GM12878 (cell line): ENCODE measurements around the gene EPGN. TPM values are rescaled to one million over a fixed set of nuclear protein-coding genes. Genes with fewer than 3 reads are reported as not detected.

Source experiments
- ATAC-seq: fragments of 200-7000 bp; cut with Tn5 transposase; 3 replicates; pipeline ENCODE4 v1.9.1; 2020; ENCODE audit warnings: mild to moderate bottlenecking, moderate library complexity
- BruUV-seq: library from RNA; stranded (reverse); fragments of 400-500 nt; replicated peaks from 2 replicates; lab custom pipeline; 2021; lab: Mats Ljungman, UMichigan
- CTCF ChIA-PET: fragments of 300-600 bp; sonication (Branson Sonifier 250); formaldehyde crosslinking; extraction: SDS; loops from one replicate; lab custom pipeline; 2021; ENCODE audit warnings: inconsistent platforms; lab: Yijun Ruan, JAX
- POLR2A ChIA-PET: fragments of 350-600 bp; formaldehyde crosslinking; extraction: SDS; loops from one replicate; lab custom pipeline; 2021; ENCODE audit warnings: inconsistent platforms; lab: Charles Lee
- RAD21 ChIA-PET: fragments of 300-600 bp; sonication (Branson Sonifier 250); formaldehyde crosslinking; loops from one replicate; lab custom pipeline; 2023; ENCODE audit warnings: antibody characterized with exemption; ENCODE audit not compliant: unreplicated experiment; lab: Charles Lee
- SMC1A ChIA-PET: fragments of 300-600 bp; sonication (Branson Sonifier 250); formaldehyde crosslinking; loops from one replicate; lab custom pipeline; 2023; ENCODE audit not compliant: unreplicated experiment, uncharacterized antibody; lab: Charles Lee
- DNase-seq: peaks from one replicate; pipeline ENCODE4 v3.0.0-alpha.2; 2011; ENCODE audit warnings: low read depth, low spot score
- FAIRE-seq: peaks from 3 replicates; lab custom pipeline; 2011; peaks lifted over from hg19 to GRCh38; lab: Jason Lieb, UNC
- H2AFZ ChIP-seq: 2 replicates; pipeline ENCODE4 v1.6.0; 2011; ENCODE audit warnings: low read depth, low read length, control low read depth; ENCODE audit not compliant: control insufficient read depth
- H3K27ac ChIP-seq: 2 replicates; pipeline ENCODE4 v1.5.1; 2011; ENCODE audit warnings: control low read depth; ENCODE audit not compliant: control insufficient read depth, insufficient read depth
- H3K27me3 ChIP-seq, 2 experiments: replicated peaks in 1 of 2; 2 replicates each; pipeline versions ENCODE4 v1.6.0 to v1.6.1; 2011; ENCODE audit warnings: low read length in 1 of 2; ENCODE audit not compliant: control insufficient read depth in 2 of 2, insufficient read depth in 2 of 2
- H3K36me3 ChIP-seq, 2 experiments: 2 replicates each; pipeline ENCODE4 v1.5.1; 2011; ENCODE audit warnings: low read length in 1 of 2; ENCODE audit not compliant: control insufficient read depth in 2 of 2, insufficient read depth in 2 of 2
- H3K4me1 ChIP-seq: 2 replicates; pipeline ENCODE4 v1.6.1; 2011; ENCODE audit warnings: mild to moderate bottlenecking, low read length, moderate library complexity, mixed read lengths; ENCODE audit not compliant: control insufficient read depth, insufficient read depth
- H3K4me2 ChIP-seq: 2 replicates; pipeline ENCODE4 v1.6.0; 2011; ENCODE audit warnings: control low read depth; ENCODE audit not compliant: control insufficient read depth, insufficient read depth
- H3K4me3 ChIP-seq: fragments of 200-600 bp; sonication (generic); 2 replicates; pipeline ENCODE4 v1.5.1; 2016
- H3K79me2 ChIP-seq: 2 replicates; pipeline ENCODE4 v1.6.0; 2011; ENCODE audit warnings: low read length; ENCODE audit not compliant: control insufficient read depth, insufficient read depth
- H3K9ac ChIP-seq: 2 replicates; pipeline ENCODE4 v1.8.0; 2011; ENCODE audit warnings: low read length, control low read depth, mixed read lengths; ENCODE audit not compliant: control insufficient read depth, insufficient read depth
- H3K9me3 ChIP-seq: replicated peaks from 3 replicates; pipeline ENCODE4 v1.5.1; 2011; ENCODE audit warnings: mild to moderate bottlenecking, low read length; ENCODE audit not compliant: control insufficient read depth, insufficient read depth
- H4K20me1 ChIP-seq: 2 replicates; pipeline ENCODE4 v1.6.0; 2011; ENCODE audit not compliant: control insufficient read depth, insufficient read depth
- ATF2 ChIP-seq: IDR thresholded peaks from 2 replicates; pipeline ENCODE4 v1.6.1; 2012; ENCODE audit warnings: low read length, inconsistent platforms
- BCL3 ChIP-seq: IDR thresholded peaks from 2 replicates; pipeline ENCODE4 v1.6.1; 2011; ENCODE audit warnings: borderline replicate concordance, low read depth, mild to moderate bottlenecking, moderate library complexity, low read length; ENCODE audit not compliant: insufficient read depth, poor library complexity, severe bottlenecking
- CTCF ChIP-seq, 3 experiments: IDR thresholded peaks in 2 of 3; conservative IDR thresholded peaks in 1 of 3; 2 replicates each; pipeline ENCODE4 v1.5.1; 2011; ENCODE audit warnings: low read depth in 3 of 3, low read length in 3 of 3, mild to moderate bottlenecking in 3 of 3, control low read depth in 2 of 3, moderate library complexity in 2 of 3, inconsistent platforms in 1 of 3, mixed read lengths in 1 of 3; ENCODE audit not compliant: control insufficient read depth in 2 of 3, insufficient read depth in 1 of 3; ENCODE audit errors: extremely low read depth in 1 of 3
- CUX1 ChIP-seq: IDR thresholded peaks from 2 replicates; pipeline ENCODE4 v1.6.1; 2012; ENCODE audit warnings: improper control_type of control experiment, low read depth, low read length; ENCODE audit not compliant: insufficient replicate concordance
- ELK1 ChIP-seq: IDR thresholded peaks from 2 replicates; pipeline ENCODE4 v1.6.1; 2012; ENCODE audit warnings: low read depth, low read length, improper control_type of control experiment
- MYC ChIP-seq: IDR thresholded peaks from 2 replicates; pipeline ENCODE4 v1.6.1; 2011; ENCODE audit warnings: mild to moderate bottlenecking, low read length, moderate library complexity, inconsistent platforms; ENCODE audit not compliant: insufficient read depth, insufficient replicate concordance, insufficient read length, severe bottlenecking
- PKNOX1 ChIP-seq: fragments of 450-650 bp; IDR thresholded peaks from 2 replicates; pipeline ENCODE4 v1.6.1; 2016; ENCODE audit warnings: mild to moderate bottlenecking
- SUZ12 ChIP-seq: fragments of 200-600 bp; sonication (generic); IDR thresholded peaks from one replicate; pipeline ENCODE4 v1.6.1; 2018; ENCODE audit warnings: antibody characterized with exemption, mild to moderate bottlenecking; ENCODE audit not compliant: unreplicated experiment
- WGBS: methylation state at CpG from one replicate; pipeline ENCODE4 v1.1.6; 2016; ENCODE audit warnings: low lambda C conversion rate; ENCODE audit not compliant: insufficient replicate concordance, insufficient coverage; ENCODE audit errors: missing lambda C conversion rate; 5-methylcytosine and 5-hydroxymethylcytosine counted together
- in situ Hi-C: fragments of 300-500 bp; cut with MboI; formaldehyde crosslinking; loops from 9 replicates; pipeline ENCODE4 v1.14.3; 2018; ENCODE audit warnings: mixed read lengths
- intact Hi-C: fragments of 100-400 bp; cut with micrococcal nuclease; formaldehyde crosslinking; loops from one replicate; pipeline ENCODE4 v1.14.2; 2022; ENCODE audit not compliant: unreplicated experiment
- polyA plus RNA-seq, 11 experiments: library from polyadenylated mRNA; depleted of rRNA in 4 of 11; unstranded in 6 of 11; stranded (reverse) in 5 of 11; fragments of >200 nt; fragmentation: Nextera tagmentation in 4 of 11; fragmentation: Illumina TruSeq in 1 of 11; extraction: Ambion mirVana in 4 of 11; extraction: Trizol in 1 of 11; gene quantifications; 1 replicate in 1 of 11; 2 replicates in 10 of 11; pipeline versions ENCODE4 v1.2.1 to v1.2.3, GENCODE V29; 2011 to 2016; ENCODE audit warnings: inconsistent platforms in 2 of 11, missing spikeins in 2 of 11, low read depth in 1 of 11
- total RNA-seq, 4 experiments: library from RNA; depleted of rRNA in 3 of 4; stranded (reverse); fragments of >200 nt in 3 of 4; fragmentation: Illumina TruSeq in 1 of 4; extraction: Trizol in 1 of 4; gene quantifications; 2 replicates each; pipeline versions ENCODE4 v1.2.1 to v1.2.3, GENCODE V29; 2013 to 2021

The EPGN gene
- total and polyA plus RNA-seq, 10 of the 15 experiments (the other 5 are each of a cell fraction or from before 2014, with no cell fraction given), result 0.06 to 0.54 (median 0.28) TPM; not detected in 6

- TF ChIP-seq CUX1, result no peak
These were observed 35.8 kb downstream of the EPGN start (continued) for GRCh38 chr4:74344031-74344430.

GRCh38 chr4:74353858-74354257 lies 45.6 kb downstream of the EPGN start:
- H3K27ac ChIP-seq, result no peak overlapping the region
- no peaks in the 10 kb centered on the region for H3K36me3 ChIP-seq
- H4K20me1 ChIP-seq, result no peaks in the 10 kb centered on the region
- H3K4me1 ChIP-seq, result no peaks in the 10 kb centered on the region
- ATAC-seq (no peak), DNase-seq (no peak), FAIRE-seq (no peak)
- H3K27me3 ChIP-seq, result no peaks in the 10 kb centered on the region
- H3K4me3 ChIP-seq, result no peak overlapping the region
- WGBS, result 13% methylated on average over 4 of the region's 4 CpGs
- no peak overlapping the region for H3K4me2 ChIP-seq
- in situ Hi-C loops, result no loop called here
- no peaks in the 10 kb centered on the region for H3K9me3 ChIP-seq
- no peak overlapping the region for H2AFZ ChIP-seq
- ChIA-PET RAD21 (no interaction called here), CTCF (interaction anchor here (1.0 kb wide), 1 partner anchor 34 kb away, joined by 3 read pairs; no protein-coding TSS in a partner anchor), SMC1A (no interaction called here), POLR2A (no interaction called here)
- H3K9ac ChIP-seq, result no peak overlapping the region
- H3K79me2 ChIP-seq, result no peaks in the 10 kb centered on the region
- intact Hi-C loops, result no loop called here
- BruUV-seq, result no TSS peak
- TF ChIP-seq PKNOX1, result no peak
- TF ChIP-seq ELK1, result no peak
- no peak for TF ChIP-seq SUZ12
- TF ChIP-seq BCL3, result no peak
- no peak for TF ChIP-seq ATF2
- no peak for TF ChIP-seq CTCF (IDR thresholded peaks at IDR 0.05 in 2 of 3, conservative IDR thresholded peaks at IDR 0.05 in 1 of 3; ENCODE audit: control insufficient read depth in 2 of 3, extremely low read depth in 1 of 3, insufficient read depth in 1 of 3, low read depth in 3 of 3, low read length in 3 of 3)
- no peak for TF ChIP-seq MYC
